Neural progenitor cell (in vitro differentiated cells): ENCODE measurements around the gene ADAMTSL5.

Experiments used
- EZH2 ChIP-seq: fragments of 200-600 bp; sonication (generic); IDR thresholded peaks from 2 replicates; pipeline ENCODE4 v1.6.1; 2017; ENCODE audit warnings: antibody characterized with exemption, mild to moderate bottlenecking, moderate library complexity
- TF ChIP-seq, protein P1 (sequence below): fragments of 200-600 bp; sonication (generic); IDR thresholded peaks from 2 replicates; pipeline ENCODE4 v1.5.1; 2017; ENCODE audit warnings: antibody characterized with exemption, mild to moderate bottlenecking

DNA sequence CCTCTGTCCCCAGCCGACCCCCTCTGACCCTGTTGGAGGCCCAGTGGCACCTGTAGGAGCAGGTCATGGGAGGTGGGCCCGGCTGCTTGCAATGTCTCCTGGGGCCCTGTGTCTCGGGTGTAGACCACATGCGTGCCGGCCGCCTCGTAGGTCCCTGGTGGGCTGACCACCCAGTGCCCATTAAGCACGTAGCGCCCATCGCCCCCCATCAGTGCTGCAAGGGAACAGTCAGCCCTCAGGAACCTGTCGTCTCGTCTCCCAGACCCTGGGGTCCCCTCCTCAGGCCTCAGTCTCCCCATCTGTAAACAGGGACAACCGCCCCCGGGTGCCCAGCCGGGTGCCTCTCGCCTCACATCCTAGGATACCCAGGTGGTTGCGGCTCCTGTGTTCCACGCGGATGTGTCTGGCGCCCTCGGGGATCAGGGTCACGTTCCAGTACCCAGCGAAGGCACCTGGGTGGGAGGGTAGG is 5.6 kb downstream of the ADAMTSL5 start:
- TF ChIP-seq, protein P1, sequence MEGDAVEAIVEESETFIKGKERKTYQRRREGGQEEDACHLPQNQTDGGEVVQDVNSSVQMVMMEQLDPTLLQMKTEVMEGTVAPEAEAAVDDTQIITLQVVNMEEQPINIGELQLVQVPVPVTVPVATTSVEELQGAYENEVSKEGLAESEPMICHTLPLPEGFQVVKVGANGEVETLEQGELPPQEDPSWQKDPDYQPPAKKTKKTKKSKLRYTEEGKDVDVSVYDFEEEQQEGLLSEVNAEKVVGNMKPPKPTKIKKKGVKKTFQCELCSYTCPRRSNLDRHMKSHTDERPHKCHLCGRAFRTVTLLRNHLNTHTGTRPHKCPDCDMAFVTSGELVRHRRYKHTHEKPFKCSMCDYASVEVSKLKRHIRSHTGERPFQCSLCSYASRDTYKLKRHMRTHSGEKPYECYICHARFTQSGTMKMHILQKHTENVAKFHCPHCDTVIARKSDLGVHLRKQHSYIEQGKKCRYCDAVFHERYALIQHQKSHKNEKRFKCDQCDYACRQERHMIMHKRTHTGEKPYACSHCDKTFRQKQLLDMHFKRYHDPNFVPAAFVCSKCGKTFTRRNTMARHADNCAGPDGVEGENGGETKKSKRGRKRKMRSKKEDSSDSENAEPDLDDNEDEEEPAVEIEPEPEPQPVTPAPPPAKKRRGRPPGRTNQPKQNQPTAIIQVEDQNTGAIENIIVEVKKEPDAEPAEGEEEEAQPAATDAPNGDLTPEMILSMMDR: no peak
- TF ChIP-seq EZH2: no peak
